Measurements from ENCODE around the gene CEMIP.
"Not testable (repeated sequence)": the region's sequence is repeated elsewhere in the genome, so short reads cannot be mapped to it uniquely, and the experiment has no call there.

GRCh38 chr15:80965454-80965853 is 186.3 kb downstream of the CEMIP start:
- TF ChIP-seq, protein P1, sequence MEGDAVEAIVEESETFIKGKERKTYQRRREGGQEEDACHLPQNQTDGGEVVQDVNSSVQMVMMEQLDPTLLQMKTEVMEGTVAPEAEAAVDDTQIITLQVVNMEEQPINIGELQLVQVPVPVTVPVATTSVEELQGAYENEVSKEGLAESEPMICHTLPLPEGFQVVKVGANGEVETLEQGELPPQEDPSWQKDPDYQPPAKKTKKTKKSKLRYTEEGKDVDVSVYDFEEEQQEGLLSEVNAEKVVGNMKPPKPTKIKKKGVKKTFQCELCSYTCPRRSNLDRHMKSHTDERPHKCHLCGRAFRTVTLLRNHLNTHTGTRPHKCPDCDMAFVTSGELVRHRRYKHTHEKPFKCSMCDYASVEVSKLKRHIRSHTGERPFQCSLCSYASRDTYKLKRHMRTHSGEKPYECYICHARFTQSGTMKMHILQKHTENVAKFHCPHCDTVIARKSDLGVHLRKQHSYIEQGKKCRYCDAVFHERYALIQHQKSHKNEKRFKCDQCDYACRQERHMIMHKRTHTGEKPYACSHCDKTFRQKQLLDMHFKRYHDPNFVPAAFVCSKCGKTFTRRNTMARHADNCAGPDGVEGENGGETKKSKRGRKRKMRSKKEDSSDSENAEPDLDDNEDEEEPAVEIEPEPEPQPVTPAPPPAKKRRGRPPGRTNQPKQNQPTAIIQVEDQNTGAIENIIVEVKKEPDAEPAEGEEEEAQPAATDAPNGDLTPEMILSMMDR (conservative IDR thresholded peaks at IDR 0.05) = not testable (repeated sequence)
- not testable (repeated sequence) for TF ChIP-seq EZH2 (IDR thresholded peaks at IDR 0.05; ENCODE audit: low read depth)
